Psoas muscle (tissue), 8 donors: ENCODE measurements around the gene C3orf62. TPM values are rescaled to one million over a fixed set of nuclear protein-coding genes. Genes with fewer than 3 reads are reported as not detected.
A peak's percentile ranks its signal among the peaks of the same experiment; 100 is the strongest.

Experiments
- ATAC-seq, 4 donors: fragments of 200-7000 bp; cut with Tn5 transposase; one replicate each; pipeline ENCODE4 v1.9.1; 2020; ENCODE audit warnings: moderate library complexity in 3 of 4, mild to moderate bottlenecking in 2 of 4
- DNase-seq, 2 donors: peaks; one replicate each; pipeline ENCODE4 v3.0.0-alpha.2; 2020
- H3K27ac ChIP-seq: fragments of 200-600 bp; one replicate; pipeline ENCODE4 v1.8.0; 2022
- H3K27me3 ChIP-seq, 3 donors: fragments of 200-600 bp in 1 of 3; one replicate each; pipeline versions ENCODE4 v1.6.1 to v1.8.0; 2013 to 2022; ENCODE audit warnings: low read length in 2 of 3, mild to moderate bottlenecking in 2 of 3, moderate library complexity in 1 of 3; ENCODE audit not compliant: insufficient read depth in 3 of 3
- H3K36me3 ChIP-seq, 2 donors: fragments of 200-600 bp in 1 of 2; one replicate each; pipeline versions ENCODE4 v1.6.1 to v1.8.0; 2013 to 2022; ENCODE audit warnings: low read depth in 1 of 2, mild to moderate bottlenecking in 1 of 2, moderate library complexity in 1 of 2; ENCODE audit not compliant: insufficient read depth in 1 of 2
- H3K4me1 ChIP-seq: fragments of 200-600 bp; one replicate; pipeline ENCODE4 v1.8.0; 2022
- H3K4me3 ChIP-seq: fragments of 200-600 bp; one replicate; pipeline ENCODE4 v1.8.0; 2022; ENCODE audit warnings: mild to moderate bottlenecking
- H3K9me3 ChIP-seq: fragments of 200-600 bp; one replicate; pipeline ENCODE4 v1.8.0; 2022
- WGBS, 3 donors: extraction: QIAGEN DNeasy Blood & Tissue Kit; methylation state at CpG; one replicate each; pipeline versions ENCODE4 v1.1.6 to v1.1.7; 2013; 5-methylcytosine and 5-hydroxymethylcytosine counted together
- intact Hi-C, 2 donors: fragments of 100-400 bp; cut with DNase I; formaldehyde crosslinking; loops; one replicate each; pipeline versions ENCODE4 v1.11.0 to v1.14.2; 2022
- long read RNA-seq, 2 donors: library from polyadenylated mRNA; unstranded; transcript quantifications; one replicate each; pipeline ENCODE4 v2.0.0, GENCODE V29; 2021
- polyA plus RNA-seq, 3 donors: library from polyadenylated mRNA; stranded (reverse); fragments of 200-250 nt; gene quantifications; one replicate each; pipeline ENCODE4 v1.2.3, GENCODE V29; 2013
- total RNA-seq, 4 donors: library from RNA; stranded (reverse); fragmentation: NEBNext Ultra II Directional in 2 of 4; extraction: Animal tissue kit (Norgen Biotek cat#: 25700) in 2 of 4; gene quantifications; one replicate each; pipeline versions ENCODE4 v1.2.1 to v1.2.4, GENCODE V29; 2021 to 2023
- TF ChIP-seq, protein P1 (sequence below): fragments of 200-600 bp; IDR thresholded peaks from one replicate; pipeline ENCODE4 v1.8.0; 2022; ENCODE audit warnings: antibody characterized with exemption
- donor health status: healthy with polysubstance abuse.
- donor health status: DM: no; HTN: no; CAD: no; lungs with moderate emphysema.
- donor health status: Bipolar disorder and iron deficiency.
- donor health status: healthy.
- donor health status: DM: yes; HTN: yes; CAD: no.
- donor health status: DM: no; HTN: no; CAD: no.
- donor health status: DM: no; HTN: no; CAD: no.
- donor health status: DM: yes; HTN: yes; CAD: no.

Gene C3orf62
- total RNA-seq, result 1 to 10 TPM; 1.7 to 2.0 (median 1.9) TPM
- polyA plus RNA-seq, result 1 to 10 TPM; 1.5 to 3.7 (median 2.8) TPM
- long read RNA-seq, donor 1, result 0 reads
- long read RNA-seq, donor 2, result 0 reads

DNA sequence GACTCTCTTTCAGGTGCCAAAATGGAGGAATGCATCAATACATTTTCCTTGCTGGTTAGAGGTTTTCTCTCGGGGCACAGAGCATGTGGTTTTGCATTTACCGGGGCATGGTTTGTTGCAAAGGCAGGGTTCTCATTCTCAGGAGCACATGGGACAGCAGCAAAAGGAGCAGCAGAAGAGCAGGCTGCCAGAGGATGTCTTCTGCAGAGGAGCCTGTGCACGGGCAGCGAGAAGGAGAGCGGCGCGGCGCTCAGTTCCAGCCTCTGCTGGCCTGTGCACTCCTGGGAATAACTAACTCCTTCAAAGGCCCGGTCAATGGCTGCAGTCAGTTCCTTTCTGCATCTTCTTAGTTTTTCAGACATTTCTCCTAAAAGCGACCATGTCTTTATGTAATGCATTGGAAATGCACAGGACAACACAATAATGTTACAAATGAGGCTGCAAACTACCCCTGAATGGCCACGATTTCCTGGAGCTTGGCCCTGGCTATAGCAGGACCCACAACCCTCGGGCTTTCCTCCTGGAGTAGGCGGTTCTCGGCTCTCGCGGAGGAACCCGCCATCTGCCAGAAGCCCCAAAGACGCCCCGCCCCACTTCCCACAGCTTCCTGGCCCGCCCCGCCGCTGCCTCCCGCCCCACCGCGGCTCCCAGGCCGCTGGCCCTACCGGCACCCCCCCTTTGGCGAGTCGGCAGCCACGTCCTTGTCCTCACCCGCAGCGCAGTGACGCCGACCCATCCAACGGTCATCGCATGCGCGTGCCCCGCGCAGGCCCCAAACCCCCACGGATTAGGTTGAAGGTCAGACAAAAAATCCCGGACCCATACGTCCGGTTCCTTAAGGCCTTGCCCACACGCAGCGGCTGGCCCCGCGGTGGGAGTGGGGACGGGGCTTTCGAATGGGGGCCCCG lies at the start of gene C3orf62:
C3orf62 (minus strand) TSS at position 758 of the 908 bp plus-strand sequence; CDS start at position 398, 360 bp downstream.
- Histone ChIP-seq H3K4me3 (peak within 1 kb of the TSS; percentile 72), H3K36me3 (peaks cover 4 to 30% of the 10 kb centered on the region in 2 donors), H3K27me3 (no peaks in the 10 kb centered on the region), H3K4me1 (peaks cover 22% of the 10 kb centered on the region), H3K27ac (peak within 1 kb of the TSS; percentile 94), H3K9me3 (no peaks in the 10 kb centered on the region)
- intact Hi-C loops, result loop anchor here in 1 of 2 donors (5.0 kb wide), 1 partner anchor 104 kb away; the partner anchor contains the start of gene KLHDC8B
- peak; percentile 92 to 95 for DNase-seq
- ATAC-seq, result peak; percentile 91 to 95 (median 92)
- TF ChIP-seq, protein P1, sequence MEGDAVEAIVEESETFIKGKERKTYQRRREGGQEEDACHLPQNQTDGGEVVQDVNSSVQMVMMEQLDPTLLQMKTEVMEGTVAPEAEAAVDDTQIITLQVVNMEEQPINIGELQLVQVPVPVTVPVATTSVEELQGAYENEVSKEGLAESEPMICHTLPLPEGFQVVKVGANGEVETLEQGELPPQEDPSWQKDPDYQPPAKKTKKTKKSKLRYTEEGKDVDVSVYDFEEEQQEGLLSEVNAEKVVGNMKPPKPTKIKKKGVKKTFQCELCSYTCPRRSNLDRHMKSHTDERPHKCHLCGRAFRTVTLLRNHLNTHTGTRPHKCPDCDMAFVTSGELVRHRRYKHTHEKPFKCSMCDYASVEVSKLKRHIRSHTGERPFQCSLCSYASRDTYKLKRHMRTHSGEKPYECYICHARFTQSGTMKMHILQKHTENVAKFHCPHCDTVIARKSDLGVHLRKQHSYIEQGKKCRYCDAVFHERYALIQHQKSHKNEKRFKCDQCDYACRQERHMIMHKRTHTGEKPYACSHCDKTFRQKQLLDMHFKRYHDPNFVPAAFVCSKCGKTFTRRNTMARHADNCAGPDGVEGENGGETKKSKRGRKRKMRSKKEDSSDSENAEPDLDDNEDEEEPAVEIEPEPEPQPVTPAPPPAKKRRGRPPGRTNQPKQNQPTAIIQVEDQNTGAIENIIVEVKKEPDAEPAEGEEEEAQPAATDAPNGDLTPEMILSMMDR, result no peak
- 1 to 2% (median 1%) methylated on average over 39 to 51 of the region's 51 CpGs for WGBS, 3 donors

- H3K4me3 ChIP-seq, result no peak overlapping the region
- H3K27ac ChIP-seq, result no peak overlapping the region
- intact Hi-C loops, result no loop called here
- H3K36me3 ChIP-seq, result peaks cover 18 to 100% of the 10 kb centered on the region in 2 donors
- no peaks in the 10 kb centered on the region for H3K27me3 ChIP-seq
- no peaks in the 10 kb centered on the region for H3K4me1 ChIP-seq
- TF ChIP-seq, protein P1, result no peak
- DNase-seq, result no peak
- 94 to 96% (median 95%) methylated on average over 7 of the region's 7 CpGs for WGBS, 3 donors
- no peak for ATAC-seq
- H3K9me3 ChIP-seq, result no peaks in the 10 kb centered on the region
These were observed 47.7 kb upstream of the C3orf62 start for GRCh38 chr3:49324768-49325167.

DNA sequence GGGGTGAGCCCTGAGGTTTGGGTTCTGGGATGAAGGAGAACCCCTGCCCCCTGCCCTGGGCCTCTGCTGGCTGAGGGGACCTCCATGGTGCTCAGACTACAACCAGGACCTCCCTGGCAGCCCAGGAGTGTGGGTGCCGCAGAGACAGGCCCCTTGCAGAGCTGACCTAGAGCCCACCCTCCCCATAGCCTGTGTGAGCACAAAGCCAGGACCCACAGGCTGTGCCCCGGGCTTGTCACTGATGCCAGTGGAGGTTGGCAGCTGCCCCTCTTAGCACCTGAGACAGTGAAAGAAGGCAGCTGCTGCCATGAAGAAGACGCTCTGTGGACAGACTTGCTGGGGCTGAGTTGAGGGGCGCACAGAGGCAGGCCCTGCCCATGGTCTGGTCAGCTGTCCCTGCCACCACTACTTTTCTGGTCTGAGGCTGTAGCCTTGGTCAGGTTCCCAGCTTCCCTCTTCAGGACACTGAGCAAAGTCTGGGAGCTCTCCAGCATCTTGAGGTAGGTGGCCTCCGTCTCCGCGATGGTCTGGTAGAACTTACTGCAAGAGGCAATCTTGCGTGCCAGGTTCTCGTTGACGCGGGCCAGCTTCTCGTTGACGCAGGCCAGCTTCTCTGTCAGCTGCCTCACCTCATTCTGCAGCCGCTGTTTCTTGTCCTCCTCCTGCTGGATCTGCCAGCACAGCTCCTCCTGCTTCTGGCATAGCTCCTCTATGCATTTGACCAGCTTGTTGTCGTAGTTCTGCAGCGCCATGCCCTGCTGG lies 39.8 kb upstream of the C3orf62 start:
- Histone ChIP-seq H3K4me3 (no peak overlapping the region), H3K27ac (no peak overlapping the region), H3K9me3 (no peaks in the 10 kb centered on the region), H3K36me3 (peaks cover 5 to 95% of the 10 kb centered on the region in 2 donors), H3K4me1 (peaks cover 7% of the 10 kb centered on the region), H3K27me3 (no peaks in the 10 kb centered on the region)
- TF ChIP-seq, protein P1, result no peak
- 90 to 91% (median 90%) methylated on average over 16 of the region's 16 CpGs for WGBS, 3 donors
- ATAC-seq (no peak), DNase-seq (no peak)
- intact Hi-C loops, result no loop called here

DNA sequence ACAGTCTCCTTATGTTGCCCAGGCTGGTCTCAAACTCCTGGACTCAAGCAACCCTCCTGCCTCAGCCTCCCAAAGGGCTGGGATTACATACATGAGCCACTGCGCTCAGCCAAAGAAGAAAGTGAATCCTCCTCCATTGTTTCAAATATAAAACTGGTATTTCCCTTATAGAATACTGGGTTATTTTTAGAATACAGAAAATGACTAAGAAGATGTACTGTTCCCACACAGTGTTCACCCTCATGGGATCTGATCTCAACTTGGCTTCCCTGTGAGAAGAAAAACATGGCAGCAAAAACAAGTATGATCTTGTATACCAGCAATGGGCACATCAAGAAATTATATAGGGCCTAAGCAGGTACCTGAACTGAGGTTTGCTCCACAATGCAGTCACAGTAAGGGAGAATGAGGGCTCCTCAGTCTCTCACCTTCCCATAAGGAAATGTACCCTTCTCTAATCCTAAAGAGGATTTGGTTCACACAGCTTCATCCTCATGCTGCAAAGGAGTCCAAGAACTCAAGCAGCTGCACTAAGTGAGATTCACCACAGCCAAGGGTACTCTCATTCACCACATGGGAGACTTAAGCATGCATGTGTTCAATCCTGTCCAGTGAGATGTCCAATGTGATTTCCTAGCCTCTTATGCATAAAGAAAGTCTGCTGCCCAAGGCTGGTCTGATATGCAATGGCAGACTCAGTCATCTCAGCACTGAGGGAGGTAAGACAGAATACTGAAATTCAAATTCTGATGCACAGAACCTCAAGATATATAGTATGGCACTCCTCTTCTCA lies 37.1 kb upstream of the C3orf62 start:
- peaks cover 0 to 95% of the 10 kb centered on the region in 2 donors for H3K36me3 ChIP-seq
- peak in 1 of 4 donors; percentile 42 for ATAC-seq
- intact Hi-C loops, result no loop called here
- H3K9me3 ChIP-seq, result no peaks in the 10 kb centered on the region
- H3K27ac ChIP-seq, result no peak overlapping the region
- no peak overlapping the region for H3K4me3 ChIP-seq
- H3K4me1 ChIP-seq, result peaks cover 7% of the 10 kb centered on the region
- 88 to 94% (median 89%) methylated on average over 1 of the region's 1 CpG for WGBS, 3 donors
- TF ChIP-seq, protein P1, result no peak
- H3K27me3 ChIP-seq, result no peaks in the 10 kb centered on the region
- DNase-seq, result no peak
